ENCODE results near the gene ASXL1. TPM values are rescaled to one million over a fixed set of nuclear protein-coding genes. Genes with fewer than 3 reads are reported as not detected.

ASXL1 gene
- total RNA-seq, 2 donors from 2014 or later, result 38.8 to 40.4 TPM

DNA sequence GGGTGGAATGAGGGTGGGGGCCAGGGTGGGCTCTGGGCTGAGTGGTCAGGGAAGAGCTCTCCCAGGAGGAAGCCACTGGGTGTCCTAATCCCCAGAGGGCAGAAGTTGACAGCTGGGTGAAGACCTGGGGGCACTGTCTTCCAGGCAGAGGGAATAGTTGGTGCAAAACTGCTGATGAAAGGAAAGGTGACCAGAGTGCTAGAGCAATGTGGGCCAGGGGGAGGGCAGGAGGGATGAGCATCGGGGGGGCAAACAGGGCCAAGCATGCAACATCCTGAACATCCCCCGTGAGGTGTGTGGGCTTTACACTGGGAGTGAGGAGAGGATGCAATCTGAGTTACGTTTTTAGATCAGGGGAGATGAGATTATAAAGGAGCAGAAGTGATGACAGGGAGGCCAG lies 129.2 kb downstream of the ASXL1 start:
- H3K4me3 ChIP-seq, result no peak overlapping the region
- no peaks in the 10 kb centered on the region for H3K9me3 ChIP-seq
- no peak overlapping the region for H3K9ac ChIP-seq (ENCODE audit: low read depth in 2 of 2, low read length in 2 of 2)
- no peaks in the 10 kb centered on the region for H3K4me1 ChIP-seq
- DNase-seq, result no peak
- no peak overlapping the region for H3K27ac ChIP-seq
- TF ChIP-seq, protein P1, sequence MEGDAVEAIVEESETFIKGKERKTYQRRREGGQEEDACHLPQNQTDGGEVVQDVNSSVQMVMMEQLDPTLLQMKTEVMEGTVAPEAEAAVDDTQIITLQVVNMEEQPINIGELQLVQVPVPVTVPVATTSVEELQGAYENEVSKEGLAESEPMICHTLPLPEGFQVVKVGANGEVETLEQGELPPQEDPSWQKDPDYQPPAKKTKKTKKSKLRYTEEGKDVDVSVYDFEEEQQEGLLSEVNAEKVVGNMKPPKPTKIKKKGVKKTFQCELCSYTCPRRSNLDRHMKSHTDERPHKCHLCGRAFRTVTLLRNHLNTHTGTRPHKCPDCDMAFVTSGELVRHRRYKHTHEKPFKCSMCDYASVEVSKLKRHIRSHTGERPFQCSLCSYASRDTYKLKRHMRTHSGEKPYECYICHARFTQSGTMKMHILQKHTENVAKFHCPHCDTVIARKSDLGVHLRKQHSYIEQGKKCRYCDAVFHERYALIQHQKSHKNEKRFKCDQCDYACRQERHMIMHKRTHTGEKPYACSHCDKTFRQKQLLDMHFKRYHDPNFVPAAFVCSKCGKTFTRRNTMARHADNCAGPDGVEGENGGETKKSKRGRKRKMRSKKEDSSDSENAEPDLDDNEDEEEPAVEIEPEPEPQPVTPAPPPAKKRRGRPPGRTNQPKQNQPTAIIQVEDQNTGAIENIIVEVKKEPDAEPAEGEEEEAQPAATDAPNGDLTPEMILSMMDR (IDR thresholded peaks at IDR 0.05), result no peak
- H3K27me3 ChIP-seq, result no peaks in the 10 kb centered on the region
- intact Hi-C loops (cut with DNase I), result loop anchor here (10.0 kb wide), 2 partner anchors 133 to 283 kb away; partner anchors contain the start of genes ASXL1, PLAGL2 and POFUT1
- no peaks in the 10 kb centered on the region for H3K36me3 ChIP-seq

DNA sequence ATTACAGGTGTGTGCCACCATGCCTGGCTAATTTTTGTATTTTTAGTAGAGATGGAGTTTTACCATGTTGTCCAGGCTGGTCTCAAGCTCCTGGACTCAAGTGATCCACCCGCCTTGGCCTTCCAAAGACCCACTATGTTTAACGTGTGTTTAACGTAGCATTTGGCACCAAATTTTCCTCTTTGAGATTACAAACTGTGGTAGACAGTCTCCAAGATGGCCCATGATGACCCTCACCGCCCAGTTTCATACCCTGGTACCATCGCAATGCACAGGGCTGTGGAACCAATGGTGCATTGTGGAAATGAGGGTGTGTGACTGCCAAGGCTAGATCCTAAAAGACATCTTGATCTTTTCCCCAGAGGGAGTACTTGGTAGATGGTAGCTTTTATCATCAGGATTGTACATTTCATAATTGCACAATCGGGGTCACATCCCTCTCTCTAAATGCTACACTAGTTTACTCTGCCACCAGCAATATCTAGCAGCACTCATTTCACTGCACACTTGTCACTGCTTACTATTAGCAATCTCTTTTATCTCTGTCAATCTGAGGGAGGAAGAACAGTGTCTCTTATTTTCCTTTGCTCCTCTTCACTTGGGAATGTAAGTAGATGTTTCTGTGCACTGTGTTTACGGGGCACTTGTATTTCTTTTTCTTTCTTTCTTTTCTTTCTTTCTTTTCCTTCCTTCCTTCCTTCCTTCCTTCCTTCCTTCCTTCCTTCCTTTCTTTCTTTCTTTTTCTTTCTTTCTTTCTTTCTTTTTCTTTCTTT lies 130.1 kb downstream of the ASXL1 start:
- Histone ChIP-seq H3K4me3 (no peak overlapping the region), H3K9ac (ENCODE audit: low read depth in 2 of 2, low read length in 2 of 2) (no peak overlapping the region), H3K36me3 (no peaks in the 10 kb centered on the region), H3K27ac (no peak overlapping the region), H3K27me3 (no peaks in the 10 kb centered on the region), H3K4me1 (no peaks in the 10 kb centered on the region), H3K9me3 (no peaks in the 10 kb centered on the region)
- TF ChIP-seq, protein P1 (IDR thresholded peaks at IDR 0.05), result no peak
- intact Hi-C loops (cut with DNase I), result loop anchor here (10.0 kb wide), 2 partner anchors 133 to 283 kb away; partner anchors contain the start of genes ASXL1, PLAGL2 and POFUT1
- no peak for DNase-seq

Other genes with a start within 250 kb of the ASXL1 start
- gene TM9SF4, start 248.6 kb upstream of the ASXL1 start, total RNA-seq, result 10 to 100 TPM; 76.7 to 79.9 TPM
- 10 to 100 TPM; 17.7 to 18.6 TPM for gene PLAGL2, start 150.6 kb upstream of the ASXL1 start, total RNA-seq
- gene POFUT1, start 150.5 kb upstream of the ASXL1 start, total RNA-seq, result 10 to 100 TPM; 26.9 to 36.3 TPM
- gene KIF3B, start 80.7 kb upstream of the ASXL1 start, total RNA-seq, result 10 to 100 TPM; 41.7 to 49.2 TPM
- 10 to 100 TPM; 54.2 to 58.0 TPM for gene NOL4L, start 227.0 kb downstream of the ASXL1 start, total RNA-seq

Data from colonic mucosa (tissue), 4 donors.